Peyer's patch (tissue), 4 donors: ENCODE measurements around the gene SLC23A2.

Source experiments
- CTCF ChIP-seq, 6 experiments: fragments of 450-650 bp in 4 of 6; fragments of 200-600 bp in 2 of 6; sonication (generic) in 1 of 6; IDR thresholded peaks; one replicate each; pipeline ENCODE4 v1.5.1; 2017 to 2019; ENCODE audit warnings: antibody characterized with exemption in 6 of 6, mild to moderate bottlenecking in 3 of 6, moderate library complexity in 1 of 6
- POLR2A ChIP-seq, 2 donors: fragments of 450-650 bp; IDR thresholded peaks; one replicate each; pipeline ENCODE4 v1.5.1; 2017; ENCODE audit warnings: antibody characterized with exemption in 2 of 2, mild to moderate bottlenecking in 2 of 2, moderate library complexity in 2 of 2

- TF ChIP-seq CTCF (IDR thresholded peaks at IDR 0.05) (no peak), POLR2A (IDR thresholded peaks at IDR 0.05) (no peak)
Observed at GRCh38 chr20:4999788-5000187, 1.5 kb downstream of the SLC23A2 start.
